HG03135 (cell line): Measurements from ENCODE around the gene FHOD3.
A peak's percentile ranks its signal among the peaks of the same experiment; 100 is the strongest.

Experiments used
- ATAC-seq: cut with Tn5 transposase; IDR thresholded peaks from one replicate; pipeline ENCODE4 v1.9.1; 2021; ENCODE audit warnings: mild to moderate bottlenecking, moderate library complexity; ENCODE audit not compliant: unreplicated experiment

Gene FHOD3

DNA sequence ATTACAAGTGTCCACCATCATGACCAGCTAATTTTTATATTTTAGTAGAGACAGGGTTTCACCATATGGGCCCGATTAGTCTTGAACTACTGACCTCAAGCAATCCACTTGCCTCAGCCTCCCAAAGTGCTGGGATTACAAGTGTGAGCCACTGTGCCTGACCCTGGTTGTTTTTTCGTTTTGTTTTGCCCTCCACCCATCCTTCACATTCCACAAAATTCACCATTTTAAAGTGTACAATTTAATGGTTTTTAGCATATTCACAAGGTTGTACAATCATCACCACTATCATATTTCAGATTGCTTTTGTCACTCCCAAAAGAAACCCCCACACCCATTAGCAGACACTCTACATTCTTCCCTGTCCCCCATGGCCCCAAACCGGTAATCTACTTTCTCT, 316.3 kb downstream of the FHOD3 start:
- no peak for ATAC-seq

DNA sequence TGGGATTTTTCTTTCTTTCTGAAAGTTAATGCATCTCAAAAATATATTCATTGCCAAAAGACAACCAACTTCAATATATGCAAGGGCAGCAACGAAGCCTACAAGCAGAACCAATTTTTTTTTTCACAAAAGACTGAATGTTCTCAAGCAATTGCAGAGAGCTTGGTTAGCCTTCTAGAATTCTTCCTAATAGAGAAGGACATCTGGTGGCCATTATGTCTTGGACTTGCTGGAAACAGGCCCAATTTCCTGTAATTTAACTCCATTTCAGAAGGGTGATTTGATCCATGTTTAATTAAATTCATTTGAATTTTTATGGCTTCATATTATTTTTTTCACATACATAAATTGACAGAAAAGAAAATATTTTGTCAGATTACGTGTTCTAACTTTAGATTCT, 323.3 kb downstream of the FHOD3 start:
- no peak for ATAC-seq

DNA sequence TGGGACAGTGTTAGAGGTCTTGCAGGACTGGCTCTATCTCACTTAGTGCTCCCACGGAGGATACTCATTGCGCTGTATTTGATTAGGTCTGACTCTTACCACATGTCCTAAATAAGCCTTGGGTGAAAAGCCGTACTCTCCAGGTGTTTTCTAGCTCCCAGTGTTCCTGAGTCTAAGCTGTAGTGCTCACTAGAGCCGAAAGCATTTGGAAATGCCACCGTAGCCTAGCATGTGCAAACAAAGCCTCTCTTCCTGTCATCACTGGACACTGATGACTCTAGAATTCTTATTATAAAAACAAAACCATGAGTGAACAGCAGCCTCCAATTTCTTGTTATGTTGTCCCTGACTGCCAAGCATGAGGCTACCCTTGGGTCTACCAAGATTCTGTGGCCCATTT, 325.1 kb downstream of the FHOD3 start:
- no peak for ATAC-seq

DNA sequence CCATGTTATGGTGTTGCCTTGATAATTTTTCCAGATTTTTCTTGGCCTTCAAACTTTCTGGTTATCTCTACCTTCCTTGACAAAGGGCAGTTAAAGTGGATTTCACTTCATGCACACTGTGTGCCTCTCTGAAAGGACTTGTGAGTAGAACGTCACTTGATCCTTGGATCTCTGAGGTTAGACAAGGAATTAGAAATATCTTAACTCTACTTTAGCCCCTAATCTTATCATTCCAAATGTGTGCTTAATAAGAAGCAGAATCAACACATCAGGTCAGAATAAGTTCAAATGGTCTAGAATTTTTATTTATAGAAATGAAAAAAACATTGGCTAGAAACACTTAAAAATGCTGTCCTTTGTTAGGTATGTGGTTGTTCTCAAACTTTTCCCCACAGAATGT, 325.6 kb downstream of the FHOD3 start:
- no peak for ATAC-seq

DNA sequence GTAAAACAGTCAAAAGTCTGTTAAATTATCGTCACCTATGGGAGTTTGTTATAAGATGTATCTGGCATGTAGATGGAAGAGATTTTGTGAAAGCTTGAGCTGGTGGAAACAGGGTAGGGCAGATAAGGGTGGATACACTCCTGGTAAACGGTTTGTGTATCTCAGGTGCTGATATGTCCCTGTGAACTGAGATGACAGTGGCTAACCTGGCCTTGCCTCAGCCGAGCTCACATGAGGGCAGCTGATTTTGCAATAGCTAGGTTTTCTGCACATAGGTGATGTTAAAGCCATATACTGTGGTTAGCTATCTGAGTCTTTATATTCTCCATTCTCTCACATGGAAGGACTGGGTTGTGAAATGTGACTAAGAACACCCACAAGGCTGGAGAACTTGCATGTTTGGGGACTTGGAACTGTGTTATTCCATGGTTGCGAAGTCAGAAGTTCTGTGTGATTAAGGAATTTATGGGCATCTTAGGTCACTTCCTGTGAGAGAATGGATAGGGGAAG, 326.2 kb downstream of the FHOD3 start:
- ATAC-seq, result no peak

DNA sequence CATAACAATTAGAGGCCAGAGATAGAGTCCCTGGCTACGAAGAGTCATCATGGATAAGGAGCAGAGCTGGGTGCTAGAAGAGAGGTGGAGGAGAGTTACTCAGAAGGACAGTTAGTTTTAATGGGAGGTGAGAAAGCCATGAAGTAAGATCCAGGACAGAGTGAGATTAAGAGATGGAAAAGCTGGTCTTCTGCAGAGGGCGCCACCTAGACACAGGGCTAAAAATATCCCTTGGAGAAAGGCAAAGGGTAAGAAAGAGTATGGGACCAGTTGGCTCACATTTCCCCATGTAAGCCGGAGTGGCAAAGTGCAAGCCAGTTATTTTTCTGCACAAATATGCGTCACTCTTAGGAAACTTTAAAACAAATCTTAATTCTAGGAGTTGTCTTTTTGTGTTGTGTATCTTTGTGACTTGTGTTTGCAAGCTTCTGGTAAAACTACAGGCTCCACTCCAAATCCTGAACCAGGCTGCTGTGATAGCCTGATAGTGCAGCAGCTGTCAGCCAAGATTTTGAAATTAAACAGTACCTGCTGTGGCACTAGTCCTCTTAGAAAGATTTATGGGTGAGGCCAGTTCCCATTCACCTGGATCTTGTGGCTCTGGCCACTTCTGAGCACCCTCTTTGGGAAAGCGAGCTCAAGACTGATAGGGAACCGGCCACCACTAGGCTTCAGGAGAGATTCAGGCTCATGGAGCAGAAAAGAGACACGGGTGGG, 327.1 kb downstream of the FHOD3 start:
- ATAC-seq, result no peak

DNA sequence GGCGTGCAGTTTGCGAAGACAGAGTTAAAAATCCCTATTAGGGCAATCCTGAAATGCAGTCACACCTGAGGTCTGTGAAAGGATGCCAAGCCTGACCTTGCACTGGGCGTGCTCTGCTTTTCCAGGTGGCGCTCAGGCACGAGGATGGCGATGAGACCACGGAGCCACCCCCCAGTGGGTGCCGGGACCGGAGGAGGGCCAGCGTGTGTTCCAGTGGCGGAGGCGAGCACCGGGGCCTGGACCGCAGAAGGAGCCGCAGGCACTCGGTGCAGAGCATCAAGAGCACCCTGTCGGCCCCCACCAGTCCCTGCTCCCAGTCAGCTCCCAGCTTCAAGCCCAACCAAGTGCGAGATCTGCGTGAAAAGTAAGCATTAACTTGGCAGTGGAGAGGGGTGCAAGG, 327.9 kb downstream of the FHOD3 start:
- ATAC-seq, result no peak

GRCh38 chr18:36627637-36628036, 330.1 kb downstream of the FHOD3 start:
- no peak for ATAC-seq

GRCh38 chr18:36628435-36629137, 331.1 kb downstream of the FHOD3 start:
- ATAC-seq, result no peak

- ATAC-seq, result no peak
These were observed 331.6 kb downstream of the FHOD3 start for GRCh38 chr18:36629138-36629530.

- ATAC-seq, result no peak
These were observed 332.3 kb downstream of the FHOD3 start for GRCh38 chr18:36629836-36630235.

GRCh38 chr18:36630917-36631316, 333.4 kb downstream of the FHOD3 start:
- ATAC-seq, result no peak

GRCh38 chr18:36633961-36634412, 336.5 kb downstream of the FHOD3 start:
- ATAC-seq, result no peak

DNA sequence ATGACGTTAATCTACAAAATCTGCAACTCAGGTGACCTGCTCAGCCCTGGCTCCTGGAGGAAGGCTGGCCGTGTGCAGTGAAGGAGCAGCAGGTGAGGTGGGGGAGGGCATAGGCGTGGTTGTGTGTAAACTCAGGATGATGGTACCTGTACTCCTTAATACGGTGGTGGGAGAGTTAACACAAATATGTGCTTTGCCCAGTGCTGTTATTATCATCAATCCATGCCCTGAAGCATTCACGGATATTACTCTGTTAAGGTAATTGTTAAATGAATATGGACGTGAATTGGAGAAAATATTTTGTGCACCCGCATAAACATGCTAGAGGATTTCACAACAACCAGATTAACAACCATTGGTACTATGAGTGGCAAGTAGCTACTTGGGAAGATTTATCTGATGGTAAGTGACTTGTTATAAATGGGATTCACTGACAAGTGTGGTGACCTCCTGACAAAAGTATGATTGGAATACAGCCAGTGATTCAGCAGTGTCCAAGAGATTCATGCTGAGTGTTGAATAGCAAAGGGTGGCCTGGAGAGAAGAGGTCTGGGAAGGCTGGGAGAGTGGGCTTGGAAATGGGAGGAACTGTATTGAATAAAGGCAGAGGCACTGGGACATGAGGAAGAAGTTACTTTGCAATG, 337.2 kb downstream of the FHOD3 start:
- ATAC-seq, result no peak

GRCh38 chr18:36635414-36636096, 338.0 kb downstream of the FHOD3 start:
- no peak for ATAC-seq

DNA sequence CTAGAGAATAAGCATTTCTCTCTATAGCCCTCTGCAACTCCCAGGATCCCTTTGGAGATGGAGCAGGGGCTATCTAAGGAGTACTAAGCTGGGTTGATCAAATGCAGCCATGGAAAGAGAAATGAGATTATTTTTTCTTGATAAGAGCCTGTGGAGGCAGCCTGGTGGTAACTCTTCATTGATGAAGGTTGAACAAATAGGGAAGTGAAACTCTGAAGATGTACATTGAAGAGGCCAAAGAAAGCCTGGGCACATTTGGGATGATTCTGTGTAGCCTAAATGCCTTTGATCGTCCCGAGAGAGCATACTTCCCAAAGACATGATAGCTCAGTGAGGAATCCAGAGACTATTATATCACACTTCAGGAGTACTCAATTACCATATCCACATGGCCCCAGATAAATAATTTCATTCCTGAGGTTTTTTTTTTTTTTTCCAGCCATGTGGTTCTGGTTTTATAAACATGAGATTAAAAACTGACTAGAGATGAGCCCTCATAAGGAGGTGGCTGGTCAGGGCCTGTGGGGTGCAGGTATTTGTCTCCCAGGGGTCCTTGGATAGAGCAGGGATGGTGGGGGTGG, 338.8 kb downstream of the FHOD3 start:
- no peak for ATAC-seq

- ATAC-seq, result peak; percentile 93
These were observed 340.7 kb downstream of the FHOD3 start for GRCh38 chr18:36638224-36638623.

- ATAC-seq, result no peak
These were observed 342.8 kb downstream of the FHOD3 start for GRCh38 chr18:36640021-36640952.

- ATAC-seq, result no peak
These were observed 345.5 kb downstream of the FHOD3 start for GRCh38 chr18:36643061-36643460.

DNA sequence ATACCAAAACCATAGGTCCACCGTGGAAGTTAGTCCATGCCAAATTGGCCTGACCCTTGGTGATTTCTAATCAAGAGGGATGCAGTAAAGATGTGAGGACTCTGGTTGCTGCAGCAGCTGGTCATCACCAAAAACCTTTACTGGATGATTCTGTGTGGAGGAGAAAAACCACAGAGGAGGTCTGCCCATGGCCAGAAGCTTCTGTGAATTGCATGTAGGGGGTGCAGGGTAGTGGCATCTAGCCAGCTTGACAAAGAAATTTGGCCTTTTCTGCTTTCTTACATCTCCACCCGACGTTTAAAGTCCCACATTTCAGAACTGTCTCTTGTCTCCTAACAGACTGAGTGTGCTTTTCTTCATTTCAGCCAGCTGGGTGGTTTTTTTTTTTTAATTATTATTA, 351.3 kb downstream of the FHOD3 start:
- ATAC-seq, result no peak
